NT2/D1 (cell line): ENCODE results near the gene SCYGR4.

ENCODE experiments used
- SUZ12 ChIP-seq: IDR thresholded peaks from 2 replicates; pipeline ENCODE4 v1.6.1; 2011; ENCODE audit not compliant: insufficient read length, insufficient read depth; ENCODE audit errors: extremely low read depth
- ZNF274 ChIP-seq: IDR thresholded peaks from 2 replicates; pipeline ENCODE4 v1.6.1; 2011; ENCODE audit warnings: mild to moderate bottlenecking, low read depth, low read length

DNA sequence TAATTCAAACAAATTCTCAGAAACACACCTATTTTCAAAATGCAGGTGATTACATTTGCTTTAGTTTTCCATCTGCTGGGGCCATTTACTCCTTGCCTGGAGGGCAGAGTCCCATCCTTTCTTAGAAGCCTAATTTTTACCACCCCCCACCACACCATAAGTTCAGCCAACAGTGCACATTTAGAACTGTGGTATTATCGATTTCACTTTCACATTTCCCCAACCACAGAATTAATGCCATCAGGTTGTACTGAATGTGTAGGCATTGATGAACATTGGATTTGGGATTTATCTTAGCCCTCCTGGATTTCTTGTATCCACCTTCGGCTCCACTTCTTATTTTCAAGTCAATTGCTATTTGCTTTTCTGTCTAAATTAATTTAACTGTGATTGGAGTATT lies 7.2 kb upstream of the SCYGR4 start:
- TF ChIP-seq SUZ12, result no peak
- no peak for TF ChIP-seq ZNF274
